PC-9 (cell line): Measurements from ENCODE around the gene COL4A6. TPM values are rescaled to one million over a fixed set of nuclear protein-coding genes. Genes with fewer than 3 reads are reported as not detected.

Source experiments
- BruUV-seq: library from RNA; stranded (reverse); fragments of 400-500 nt; replicated peaks from 2 replicates; lab custom pipeline; 2021; lab: Mats Ljungman, UMichigan
- CTCF ChIA-PET: fragments of 300-600 bp; sonication (Branson Sonifier 250); formaldehyde crosslinking; loops from one replicate; lab custom pipeline; 2022; ENCODE audit warnings: antibody characterized with exemption; lab: Charles Lee
- POLR2A ChIA-PET: fragments of 300-600 bp; sonication (Branson Sonifier 250); formaldehyde crosslinking; loops from one replicate; lab custom pipeline; 2022; ENCODE audit warnings: antibody characterized with exemption; ENCODE audit not compliant: unreplicated experiment; lab: Charles Lee
- DNase-seq, 2 experiments: peaks; one replicate each; pipeline versions ENCODE4 v3.0.0 to v3.0.0-alpha.2; 2015 to 2022; ENCODE audit warnings: mixed read lengths in 1 of 2
- H2AFZ ChIP-seq: fragments of 200-600 bp; sonication (generic); 2 replicates; pipeline ENCODE4 v1.8.1; 2017; ENCODE audit warnings: antibody characterized with exemption
- H3F3A ChIP-seq: fragments of 200-600 bp; sonication (generic); 2 replicates; pipeline ENCODE4 v1.8.1; 2017; ENCODE audit warnings: antibody characterized with exemption, mild to moderate bottlenecking, low read depth; ENCODE audit not compliant: insufficient read depth
- H3K27ac ChIP-seq: fragments of 200-600 bp; sonication (generic); 2 replicates; pipeline ENCODE4 v1.6.1; 2016; ENCODE audit warnings: mixed run types
- H3K27me3 ChIP-seq: fragments of 200-600 bp; sonication (generic); 2 replicates; pipeline ENCODE4 v1.6.1; 2016; ENCODE audit warnings: low read depth, mixed run types; ENCODE audit not compliant: insufficient read depth
- H3K36me3 ChIP-seq: fragments of 200-600 bp; sonication (generic); 2 replicates; pipeline ENCODE4 v1.6.1; 2016; ENCODE audit warnings: low read depth, mixed run types
- H3K4me1 ChIP-seq: fragments of 200-600 bp; sonication (generic); replicated peaks from 2 replicates; pipeline ENCODE4 v1.6.1; 2016; ENCODE audit warnings: mixed run types; ENCODE audit not compliant: insufficient read depth
- H3K4me2 ChIP-seq: fragments of 200-600 bp; sonication (generic); 2 replicates; pipeline ENCODE4 v1.6.1; 2017; ENCODE audit warnings: mixed run types
- H3K4me3 ChIP-seq: fragments of 200-600 bp; sonication (generic); 2 replicates; pipeline ENCODE4 v1.6.1; 2016; ENCODE audit warnings: mixed run types
- H3K79me2 ChIP-seq: fragments of 200-600 bp; sonication (generic); 2 replicates; pipeline ENCODE4 v1.6.1; 2017; ENCODE audit warnings: low read depth, mixed run types
- H3K9me2 ChIP-seq: fragments of 200-600 bp; sonication (generic); 2 replicates; pipeline ENCODE4 v1.8.1; 2017; ENCODE audit warnings: mild to moderate bottlenecking; ENCODE audit not compliant: insufficient read depth
- H3K9me3 ChIP-seq: fragments of 200-600 bp; sonication (generic); 2 replicates; pipeline ENCODE4 v1.8.1; 2016; ENCODE audit warnings: low read depth; ENCODE audit not compliant: insufficient read depth
- H4K20me1 ChIP-seq: fragments of 200-600 bp; sonication (generic); 2 replicates; pipeline ENCODE4 v1.8.1; 2017; ENCODE audit not compliant: insufficient read depth
- EZH2 ChIP-seq: fragments of 200-600 bp; sonication (generic); IDR thresholded peaks from 2 replicates; pipeline ENCODE4 v1.8.0; 2017; ENCODE audit warnings: antibody characterized with exemption, low read depth
- intact Hi-C: fragments of 100-400 bp; cut with micrococcal nuclease; formaldehyde crosslinking; loops from one replicate; pipeline ENCODE4 v1.10.0; 2022; ENCODE audit not compliant: unreplicated experiment
- total RNA-seq: library from RNA; stranded (reverse); gene quantifications from 2 replicates; pipeline ENCODE4 v1.2.3, GENCODE V29; 2021
- TF ChIP-seq, protein P1 (sequence below): fragments of 200-600 bp; sonication (generic); conservative IDR thresholded peaks from 2 replicates; pipeline ENCODE4 v1.6.1; 2017; ENCODE audit warnings: mixed run types, antibody characterized with exemption, mild to moderate bottlenecking, moderate library complexity

The COL4A6 gene
- total RNA-seq, 1 experiment from 2014 or later, result 15.5 TPM

GRCh38 chrX:108420481-108420880 is 17.7 kb downstream of the COL4A6 start:
- Histone ChIP-seq H3K79me2 (no peaks in the 10 kb centered on the region), H3K4me2 (no peak overlapping the region), H2AFZ (no peak overlapping the region), H3K36me3 (no peaks in the 10 kb centered on the region), H3K27ac (no peak overlapping the region), H3K9me2 (no peaks in the 10 kb centered on the region), H3K4me3 (no peak overlapping the region), H3F3A (no peaks in the 10 kb centered on the region), H3K9me3 (no peaks in the 10 kb centered on the region), H4K20me1 (no peaks in the 10 kb centered on the region), H3K4me1 (no peaks in the 10 kb centered on the region), H3K27me3 (no peaks in the 10 kb centered on the region)
- no TSS peak for BruUV-seq
- DNase-seq, result no peak
- TF ChIP-seq EZH2, result no peak
- TF ChIP-seq, protein P1, sequence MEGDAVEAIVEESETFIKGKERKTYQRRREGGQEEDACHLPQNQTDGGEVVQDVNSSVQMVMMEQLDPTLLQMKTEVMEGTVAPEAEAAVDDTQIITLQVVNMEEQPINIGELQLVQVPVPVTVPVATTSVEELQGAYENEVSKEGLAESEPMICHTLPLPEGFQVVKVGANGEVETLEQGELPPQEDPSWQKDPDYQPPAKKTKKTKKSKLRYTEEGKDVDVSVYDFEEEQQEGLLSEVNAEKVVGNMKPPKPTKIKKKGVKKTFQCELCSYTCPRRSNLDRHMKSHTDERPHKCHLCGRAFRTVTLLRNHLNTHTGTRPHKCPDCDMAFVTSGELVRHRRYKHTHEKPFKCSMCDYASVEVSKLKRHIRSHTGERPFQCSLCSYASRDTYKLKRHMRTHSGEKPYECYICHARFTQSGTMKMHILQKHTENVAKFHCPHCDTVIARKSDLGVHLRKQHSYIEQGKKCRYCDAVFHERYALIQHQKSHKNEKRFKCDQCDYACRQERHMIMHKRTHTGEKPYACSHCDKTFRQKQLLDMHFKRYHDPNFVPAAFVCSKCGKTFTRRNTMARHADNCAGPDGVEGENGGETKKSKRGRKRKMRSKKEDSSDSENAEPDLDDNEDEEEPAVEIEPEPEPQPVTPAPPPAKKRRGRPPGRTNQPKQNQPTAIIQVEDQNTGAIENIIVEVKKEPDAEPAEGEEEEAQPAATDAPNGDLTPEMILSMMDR, result no peak
- ChIA-PET CTCF (no interaction called here), POLR2A (no interaction called here)
- intact Hi-C loops, result no loop called here

DNA sequence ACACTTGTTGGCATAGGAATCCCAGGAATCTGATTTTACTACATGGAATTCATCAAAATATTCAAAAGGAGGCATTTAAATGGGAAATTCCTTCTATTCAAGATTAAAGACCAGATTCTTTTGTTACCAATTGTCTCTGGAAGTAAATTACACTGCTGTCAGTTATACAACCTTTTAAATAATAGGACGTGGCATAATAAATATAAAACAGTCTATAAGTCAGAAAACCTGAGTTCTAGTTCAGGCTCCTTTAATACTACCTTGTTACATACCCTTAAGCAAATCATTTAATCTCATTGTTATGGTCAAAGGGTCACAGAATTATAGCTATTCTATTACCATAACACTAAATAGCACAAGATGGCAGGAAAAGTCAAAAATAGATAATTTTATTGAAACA is 18.8 kb downstream of the COL4A6 start:
- POLR2A ChIA-PET, result no interaction called here

GRCh38 chrX:108417257-108417656 is 21.0 kb downstream of the COL4A6 start:
- H4K20me1 ChIP-seq, result no peaks in the 10 kb centered on the region

More for the DNA sequence above, 18.8 kb downstream of the COL4A6 start:
- no peaks in the 10 kb centered on the region for H3K9me3 ChIP-seq
- no peak overlapping the region for H2AFZ ChIP-seq
- intact Hi-C loops, result no loop called here
- no peaks in the 10 kb centered on the region for H3K4me1 ChIP-seq
- H3F3A ChIP-seq, result no peaks in the 10 kb centered on the region
- no peaks in the 10 kb centered on the region for H3K27me3 ChIP-seq
- TF ChIP-seq, protein P1, result no peak
- no peak for TF ChIP-seq EZH2
- H3K27ac ChIP-seq, result no peak overlapping the region
- no TSS peak for BruUV-seq
- H3K36me3 ChIP-seq, result no peaks in the 10 kb centered on the region
- no peaks in the 10 kb centered on the region for H3K79me2 ChIP-seq
- H3K4me3 ChIP-seq, result no peak overlapping the region
- no peak for DNase-seq
- no peaks in the 10 kb centered on the region for H4K20me1 ChIP-seq
- H3K9me2 ChIP-seq, result no peaks in the 10 kb centered on the region
- no peak overlapping the region for H3K4me2 ChIP-seq
- CTCF ChIA-PET, result no interaction called here

More at GRCh38 chrX:108417257-108417656, 21.0 kb downstream of the COL4A6 start:
- no peaks in the 10 kb centered on the region for H3K9me3 ChIP-seq
- no peaks in the 10 kb centered on the region for H3K9me2 ChIP-seq
- no peaks in the 10 kb centered on the region for H3K27me3 ChIP-seq
- TF ChIP-seq, protein P1, result no peak
- no peaks in the 10 kb centered on the region for H3K36me3 ChIP-seq
- POLR2A ChIA-PET, result no interaction called here
- CTCF ChIA-PET, result no interaction called here
- no TSS peak for BruUV-seq
- DNase-seq, result no peak
- H2AFZ ChIP-seq, result no peak overlapping the region
- no peaks in the 10 kb centered on the region for H3F3A ChIP-seq
- H3K4me1 ChIP-seq, result no peaks in the 10 kb centered on the region
- no peak overlapping the region for H3K4me2 ChIP-seq
- intact Hi-C loops, result no loop called here
- no peak overlapping the region for H3K4me3 ChIP-seq
- no peaks in the 10 kb centered on the region for H3K79me2 ChIP-seq
- H3K27ac ChIP-seq, result no peak overlapping the region
